Thyroid gland (tissue), 4 donors: ENCODE data around the gene EFCAB13. TPM values are rescaled to one million over a fixed set of nuclear protein-coding genes. Genes with fewer than 3 reads are reported as not detected.
"Not testable (repeated sequence)": the region's sequence is repeated elsewhere in the genome, so short reads cannot be mapped to it uniquely, and the experiment has no call there.

Experiments used
- DNase-seq, 2 donors: peaks; one replicate each; pipeline ENCODE4 v3.0.0-alpha.2; 2019
- H3K27ac ChIP-seq, 3 donors: fragments of 200-600 bp; sonication (generic); 1 replicate in 2 of 3; 2 replicates in 1 of 3; pipeline ENCODE4 v1.5.1; 2016 to 2019; ENCODE audit warnings: mild to moderate bottlenecking in 1 of 3, moderate library complexity in 1 of 3
- H3K27me3 ChIP-seq: fragments of 200-600 bp; sonication (generic); one replicate; pipeline ENCODE4 v1.5.1; 2019
- H3K36me3 ChIP-seq, 2 donors: fragments of 200-600 bp; sonication (generic); one replicate each; pipeline ENCODE4 v1.5.1; 2016 to 2019
- H3K4me1 ChIP-seq, 2 donors: fragments of 200-600 bp; sonication (generic); one replicate each; pipeline ENCODE4 v1.5.1; 2017 to 2019
- H3K4me3 ChIP-seq, 3 donors: fragments of 200-600 bp; sonication (generic); replicated peaks in 1 of 3; 1 replicate in 2 of 3; 2 replicates in 1 of 3; pipeline ENCODE4 v1.5.1; 2016; ENCODE audit warnings: mild to moderate bottlenecking in 1 of 3
- H3K9me3 ChIP-seq: fragments of 200-600 bp; sonication (generic); one replicate; pipeline ENCODE4 v1.5.1; 2017
- POLR2A ChIP-seq, 2 donors: fragments of 450-650 bp; IDR thresholded peaks; one replicate each; pipeline ENCODE4 v1.6.1; 2017; ENCODE audit warnings: antibody characterized with exemption in 2 of 2, mild to moderate bottlenecking in 2 of 2, moderate library complexity in 1 of 2
- WGBS, 2 donors: methylation state at CpG; one replicate each; pipeline ENCODE4 v1.1.5; 2017; 5-methylcytosine and 5-hydroxymethylcytosine counted together
- intact Hi-C: fragments of 100-400 bp; cut with DNase I; formaldehyde crosslinking; loops from one replicate; pipeline ENCODE4 v1.15.1; 2023
- total RNA-seq, 4 donors: library from RNA; depleted of rRNA; stranded (reverse); fragments of >200 nt; gene quantifications; one replicate each; pipeline ENCODE4 v1.2.3, GENCODE V29; 2016
- TF ChIP-seq, protein P1 (sequence below), 6 experiments: fragments of 200-600 bp in 3 of 6; fragments of 450-650 bp in 3 of 6; sonication (generic) in 3 of 6; IDR thresholded peaks; one replicate each; pipeline ENCODE4 v1.5.1; 2016 to 2019; ENCODE audit warnings: antibody characterized with exemption in 6 of 6, mild to moderate bottlenecking in 2 of 6, inconsistent platforms in 1 of 6, moderate library complexity in 1 of 6

The EFCAB13 gene
- total RNA-seq, 4 donors from 2014 or later = 26.5 to 94.1 (median 48.1) TPM

DNA sequence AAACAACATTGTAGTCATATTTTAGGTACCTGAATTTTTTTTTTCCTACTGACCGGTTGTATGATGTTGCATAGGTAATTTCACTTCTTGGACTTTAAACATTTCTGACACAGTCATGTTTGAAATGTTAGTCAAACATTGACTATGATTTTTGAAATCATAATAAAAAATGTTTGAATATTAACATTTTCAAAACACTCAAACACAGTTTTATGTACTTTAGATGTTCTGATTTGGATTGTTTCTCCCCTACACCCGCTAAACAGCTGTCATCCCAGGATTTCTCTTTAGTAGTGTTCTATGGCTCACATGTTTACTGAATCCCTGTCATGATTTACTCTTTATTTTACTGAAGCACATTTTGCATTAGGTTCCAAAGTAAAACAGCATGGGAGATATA, 104.2 kb downstream of the EFCAB13 start:
- Histone ChIP-seq H3K9me3 (no peaks in the 10 kb centered on the region), H3K36me3 (no peaks in the 10 kb centered on the region), H3K27me3 (no peaks in the 10 kb centered on the region), H3K4me3 (no peak overlapping the region), H3K27ac (no peak overlapping the region), H3K4me1 (peaks cover 0 to 9% of the 10 kb centered on the region in 2 donors)
- WGBS, 2 donors = 94 to 95% methylated on average over 2 of the region's 2 CpGs
- TF ChIP-seq, protein P1, sequence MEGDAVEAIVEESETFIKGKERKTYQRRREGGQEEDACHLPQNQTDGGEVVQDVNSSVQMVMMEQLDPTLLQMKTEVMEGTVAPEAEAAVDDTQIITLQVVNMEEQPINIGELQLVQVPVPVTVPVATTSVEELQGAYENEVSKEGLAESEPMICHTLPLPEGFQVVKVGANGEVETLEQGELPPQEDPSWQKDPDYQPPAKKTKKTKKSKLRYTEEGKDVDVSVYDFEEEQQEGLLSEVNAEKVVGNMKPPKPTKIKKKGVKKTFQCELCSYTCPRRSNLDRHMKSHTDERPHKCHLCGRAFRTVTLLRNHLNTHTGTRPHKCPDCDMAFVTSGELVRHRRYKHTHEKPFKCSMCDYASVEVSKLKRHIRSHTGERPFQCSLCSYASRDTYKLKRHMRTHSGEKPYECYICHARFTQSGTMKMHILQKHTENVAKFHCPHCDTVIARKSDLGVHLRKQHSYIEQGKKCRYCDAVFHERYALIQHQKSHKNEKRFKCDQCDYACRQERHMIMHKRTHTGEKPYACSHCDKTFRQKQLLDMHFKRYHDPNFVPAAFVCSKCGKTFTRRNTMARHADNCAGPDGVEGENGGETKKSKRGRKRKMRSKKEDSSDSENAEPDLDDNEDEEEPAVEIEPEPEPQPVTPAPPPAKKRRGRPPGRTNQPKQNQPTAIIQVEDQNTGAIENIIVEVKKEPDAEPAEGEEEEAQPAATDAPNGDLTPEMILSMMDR (IDR thresholded peaks at IDR 0.05) = no peak
- TF ChIP-seq POLR2A (IDR thresholded peaks at IDR 0.05) = no peak
- DNase-seq = no peak
- intact Hi-C loops = no loop called here

DNA sequence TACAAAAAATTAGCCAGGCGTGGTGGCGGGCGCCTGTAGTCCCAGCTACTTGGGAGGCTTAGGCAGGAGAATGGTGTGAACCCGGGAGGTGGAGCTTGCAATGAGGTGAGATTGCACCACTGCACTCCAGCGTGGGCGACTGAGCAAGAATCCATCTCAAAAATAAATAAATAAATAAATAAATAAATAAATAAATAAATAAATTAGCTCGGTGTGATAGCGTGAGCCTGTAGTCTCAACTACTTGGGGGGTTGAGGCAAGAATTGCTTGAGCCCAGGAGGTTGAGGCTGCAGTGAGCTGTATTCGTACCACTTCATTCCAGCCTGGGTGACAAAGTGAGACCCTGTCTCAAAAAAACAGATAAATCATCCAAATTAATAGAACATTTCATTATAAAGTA, 108.5 kb downstream of the EFCAB13 start:
- DNase-seq, H3K27me3 ChIP-seq, H3K4me3 ChIP-seq, H3K27ac ChIP-seq, H3K36me3 ChIP-seq, H3K9me3 ChIP-seq, intact Hi-C loops, H3K4me1 ChIP-seq: not testable (repeated sequence)
- WGBS, 2 donors = 96 to 99% methylated on average over 9 of the region's 9 CpGs

DNA sequence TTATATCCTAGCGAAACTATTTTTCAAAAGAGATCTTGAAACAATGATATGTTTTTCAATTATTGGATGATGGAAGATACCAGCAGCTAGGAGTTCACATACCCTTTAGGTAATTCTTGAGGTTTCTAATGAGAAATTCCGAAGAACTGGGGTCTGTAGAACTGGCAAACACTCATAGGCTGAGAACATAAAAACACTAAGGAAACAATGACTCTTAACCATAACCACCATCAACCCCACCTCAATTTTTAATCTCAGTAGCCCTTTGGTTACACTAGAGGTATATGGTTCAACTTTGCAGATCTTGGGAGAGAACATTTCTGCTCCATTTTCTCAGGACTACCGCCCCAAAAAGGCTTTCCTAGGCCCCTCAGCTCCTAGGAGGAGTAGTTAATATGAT, 141.4 kb downstream of the EFCAB13 start:
- intact Hi-C loops = no loop called here
- 93 to 98% methylated on average over 3 of the region's 3 CpGs for WGBS, 2 donors
- TF ChIP-seq, protein P1 (IDR thresholded peaks at IDR 0.05) = no peak
- no peak for TF ChIP-seq POLR2A (IDR thresholded peaks at IDR 0.05)
- Histone ChIP-seq H3K4me3 (no peak overlapping the region), H3K27me3 (no peaks in the 10 kb centered on the region), H3K9me3 (no peaks in the 10 kb centered on the region), H3K27ac (no peak overlapping the region), H3K4me1 (no peaks in the 10 kb centered on the region), H3K36me3 (no peaks in the 10 kb centered on the region)
- no peak for DNase-seq

DNA sequence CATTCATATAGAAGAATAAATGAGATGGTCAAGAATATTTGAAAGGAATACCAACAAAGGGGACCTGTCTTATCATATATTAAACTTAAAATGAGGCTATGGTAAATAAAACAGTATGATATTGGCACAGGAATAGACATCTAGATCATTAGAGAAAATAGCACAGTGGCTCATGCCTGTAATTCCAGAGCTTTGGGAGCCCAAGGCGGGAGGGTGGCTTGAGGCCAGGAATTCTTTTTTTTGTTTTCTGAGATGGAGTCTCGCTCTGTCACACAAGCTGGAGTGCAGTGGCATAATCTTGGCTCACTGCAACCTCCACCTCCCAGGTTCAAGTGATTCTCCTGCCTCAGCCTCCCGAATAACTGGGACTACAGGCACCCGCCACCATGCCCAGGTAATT, 143.2 kb downstream of the EFCAB13 start:
- WGBS, 2 donors = 94 to 96% methylated on average over 4 of the region's 4 CpGs
- H3K9me3 ChIP-seq, H3K27ac ChIP-seq, DNase-seq, H3K27me3 ChIP-seq, intact Hi-C loops, H3K36me3 ChIP-seq, H3K4me3 ChIP-seq, H3K4me1 ChIP-seq: not testable (repeated sequence)

DNA sequence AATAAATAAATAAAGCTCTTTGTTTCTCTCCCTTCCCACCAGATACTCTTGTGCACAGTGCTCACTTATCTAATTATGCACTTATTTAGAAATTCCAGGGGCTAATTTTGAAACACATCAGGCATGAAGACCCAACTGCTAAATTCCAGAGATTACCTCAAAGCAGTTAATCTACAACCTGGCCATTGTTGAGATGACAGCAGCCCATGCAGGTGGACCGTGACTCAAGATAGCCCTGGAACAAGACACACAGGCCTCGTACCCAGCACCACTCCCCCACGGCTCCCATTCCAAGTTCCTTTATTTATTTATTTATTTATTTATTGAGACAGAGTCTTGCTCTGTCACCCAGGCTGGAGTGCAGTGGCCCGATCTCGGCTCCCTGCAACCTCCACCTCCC, 147.1 kb downstream of the EFCAB13 start:
- no peaks in the 10 kb centered on the region for H3K4me1 ChIP-seq
- no peak overlapping the region for H3K27ac ChIP-seq
- DNase-seq = no peak
- 96 to 97% methylated on average over 5 of the region's 5 CpGs for WGBS, 2 donors
- intact Hi-C loops = no loop called here
- no peaks in the 10 kb centered on the region for H3K9me3 ChIP-seq
- TF ChIP-seq, protein P1 (IDR thresholded peaks at IDR 0.05) = no peak
- no peak for TF ChIP-seq POLR2A (IDR thresholded peaks at IDR 0.05)
- H3K36me3 ChIP-seq = no peaks in the 10 kb centered on the region
- no peak overlapping the region for H3K4me3 ChIP-seq
- H3K27me3 ChIP-seq = no peaks in the 10 kb centered on the region

DNA sequence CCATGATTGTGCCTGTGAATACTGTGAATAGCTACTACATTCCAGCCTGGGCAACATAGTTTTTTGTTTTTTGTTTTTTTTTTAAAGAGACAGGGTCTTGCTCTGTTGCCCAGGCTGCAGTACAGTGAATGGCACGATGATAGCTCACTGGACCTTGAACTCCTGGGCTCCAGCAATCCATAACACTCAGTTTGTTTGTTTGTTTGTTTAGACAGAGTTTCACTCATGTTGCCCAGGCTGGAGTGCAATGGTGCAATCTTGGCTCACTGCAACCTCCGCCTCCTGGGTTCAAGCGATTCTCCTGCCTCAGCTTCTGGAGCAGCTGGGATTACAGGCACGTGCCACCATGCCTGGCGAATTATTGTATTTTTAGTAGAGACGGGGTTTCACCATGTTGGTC, 148.3 kb downstream of the EFCAB13 start:
- 96 to 99% methylated on average over 6 of the region's 6 CpGs for WGBS, 2 donors
- H3K36me3 ChIP-seq, H3K4me1 ChIP-seq, H3K9me3 ChIP-seq, H3K27me3 ChIP-seq, H3K27ac ChIP-seq, H3K4me3 ChIP-seq, intact Hi-C loops, DNase-seq: not testable (repeated sequence)

Other genes starting within 250 kb of the EFCAB13 start
- 100 to 1,000 TPM; 124 to 195 (median 181) TPM for gene CDC27, start 134.7 kb upstream of the EFCAB13 start, total RNA-seq
- gene MYL4, start 114.6 kb upstream of the EFCAB13 start, total RNA-seq = 10 to 100 TPM in 1 of 4 donors, 1 to 10 TPM in 3; 5.2 to 11.0 (median 6.2) TPM
- gene ITGB3, start 70.1 kb upstream of the EFCAB13 start, total RNA-seq = 100 to 1,000 TPM; 102 to 260 (median 149) TPM
- gene NPEPPS, start 207.2 kb downstream of the EFCAB13 start, total RNA-seq = 100 to 1,000 TPM in 3 of 4 donors, 10 to 100 TPM in 1; 78.9 to 150 (median 111) TPM